Measurements from ENCODE around the gene KRT77.

DNA sequence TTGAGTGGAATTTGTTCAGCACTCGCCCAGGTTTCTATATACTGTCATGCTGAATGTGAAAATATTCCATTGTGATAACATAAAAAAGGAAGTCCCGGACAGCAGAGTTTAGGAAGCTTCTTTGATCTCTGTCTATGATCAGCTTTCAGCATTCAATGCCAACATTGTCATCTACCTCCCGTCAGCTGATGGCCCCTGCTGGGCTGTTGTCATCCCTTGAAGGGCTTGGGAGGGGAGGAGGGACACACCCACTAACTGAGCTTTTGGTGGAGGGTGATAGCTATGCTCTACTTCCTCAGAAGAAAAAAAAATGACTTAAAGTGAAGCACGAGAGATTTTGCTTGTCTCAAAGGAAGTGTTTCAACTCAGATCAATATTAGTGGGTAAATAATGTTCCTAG lies 4.7 kb upstream of the KRT77 start:
- TF ChIP-seq, protein P1, sequence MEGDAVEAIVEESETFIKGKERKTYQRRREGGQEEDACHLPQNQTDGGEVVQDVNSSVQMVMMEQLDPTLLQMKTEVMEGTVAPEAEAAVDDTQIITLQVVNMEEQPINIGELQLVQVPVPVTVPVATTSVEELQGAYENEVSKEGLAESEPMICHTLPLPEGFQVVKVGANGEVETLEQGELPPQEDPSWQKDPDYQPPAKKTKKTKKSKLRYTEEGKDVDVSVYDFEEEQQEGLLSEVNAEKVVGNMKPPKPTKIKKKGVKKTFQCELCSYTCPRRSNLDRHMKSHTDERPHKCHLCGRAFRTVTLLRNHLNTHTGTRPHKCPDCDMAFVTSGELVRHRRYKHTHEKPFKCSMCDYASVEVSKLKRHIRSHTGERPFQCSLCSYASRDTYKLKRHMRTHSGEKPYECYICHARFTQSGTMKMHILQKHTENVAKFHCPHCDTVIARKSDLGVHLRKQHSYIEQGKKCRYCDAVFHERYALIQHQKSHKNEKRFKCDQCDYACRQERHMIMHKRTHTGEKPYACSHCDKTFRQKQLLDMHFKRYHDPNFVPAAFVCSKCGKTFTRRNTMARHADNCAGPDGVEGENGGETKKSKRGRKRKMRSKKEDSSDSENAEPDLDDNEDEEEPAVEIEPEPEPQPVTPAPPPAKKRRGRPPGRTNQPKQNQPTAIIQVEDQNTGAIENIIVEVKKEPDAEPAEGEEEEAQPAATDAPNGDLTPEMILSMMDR (IDR thresholded peaks at IDR 0.05) = no peak
- no peak for TF ChIP-seq POLR2A (IDR thresholded peaks at IDR 0.05)
